HG02973 (cell line): Measurements from ENCODE around the gene AGPAT4.

Experiments
- ATAC-seq: cut with Tn5 transposase; IDR thresholded peaks from one replicate; pipeline ENCODE4 v1.9.1; 2021; ENCODE audit warnings: moderate library complexity; ENCODE audit not compliant: unreplicated experiment

AGPAT4 gene

GRCh38 chr6:161290751-161291150, 16.9 kb upstream of the AGPAT4 start:
- no peak for ATAC-seq

GRCh38 chr6:161284653-161285052, 10.8 kb upstream of the AGPAT4 start:
- ATAC-seq: no peak

- ATAC-seq: no peak
These were observed 7.2 kb upstream of the AGPAT4 start for GRCh38 chr6:161281092-161281491.

- ATAC-seq: no peak
These were observed 6.0 kb upstream of the AGPAT4 start for GRCh38 chr6:161279677-161280415.

GRCh38 chr6:161276605-161277155, 2.8 kb upstream of the AGPAT4 start:
- no peak for ATAC-seq

GRCh38 chr6:161274898-161275297, 1.0 kb upstream of the AGPAT4 start:
- no peak for ATAC-seq

GRCh38 chr6:161274488-161274858, 612 bp upstream of the AGPAT4 start:
- ATAC-seq: no peak

- ATAC-seq: peak; percentile 27
These were observed 548 bp downstream of the AGPAT4 start for GRCh38 chr6:161273274-161273751.

GRCh38 chr6:161272635-161273273, 1.1 kb downstream of the AGPAT4 start:
- ATAC-seq: no peak

GRCh38 chr6:161271343-161272030, 2.4 kb downstream of the AGPAT4 start:
- ATAC-seq: no peak

GRCh38 chr6:161270116-161270515, 3.7 kb downstream of the AGPAT4 start:
- no peak for ATAC-seq

GRCh38 chr6:161269310-161269709, 4.6 kb downstream of the AGPAT4 start:
- no peak for ATAC-seq

GRCh38 chr6:161268531-161269210, 5.2 kb downstream of the AGPAT4 start:
- ATAC-seq: no peak

GRCh38 chr6:161266513-161267230, 7.2 kb downstream of the AGPAT4 start:
- no peak for ATAC-seq

- ATAC-seq: no peak
These were observed 7.9 kb downstream of the AGPAT4 start for GRCh38 chr6:161265975-161266374.

GRCh38 chr6:161265554-161265953, 8.3 kb downstream of the AGPAT4 start:
- no peak for ATAC-seq

- no peak for ATAC-seq
These were observed 9.7 kb downstream of the AGPAT4 start for GRCh38 chr6:161264181-161264580.

- ATAC-seq: no peak
These were observed 12.0 kb downstream of the AGPAT4 start for GRCh38 chr6:161261816-161262215.

GRCh38 chr6:161261325-161261724, 12.5 kb downstream of the AGPAT4 start:
- no peak for ATAC-seq

GRCh38 chr6:161259302-161259701, 14.6 kb downstream of the AGPAT4 start:
- no peak for ATAC-seq
